GM20000 (cell line): ENCODE measurements around the gene IWS1.

Experiments
- DNase-seq: peaks from one replicate; pipeline ENCODE4 v3.0.0; 2012; ENCODE audit warnings: low spot score
- TF ChIP-seq, protein P1 (sequence below): IDR thresholded peaks from 2 replicates; pipeline ENCODE4 v1.5.1; 2012; ENCODE audit warnings: mild to moderate bottlenecking, control low read depth; ENCODE audit errors: extremely low read depth, missing control alignments

Gene IWS1

DNA sequence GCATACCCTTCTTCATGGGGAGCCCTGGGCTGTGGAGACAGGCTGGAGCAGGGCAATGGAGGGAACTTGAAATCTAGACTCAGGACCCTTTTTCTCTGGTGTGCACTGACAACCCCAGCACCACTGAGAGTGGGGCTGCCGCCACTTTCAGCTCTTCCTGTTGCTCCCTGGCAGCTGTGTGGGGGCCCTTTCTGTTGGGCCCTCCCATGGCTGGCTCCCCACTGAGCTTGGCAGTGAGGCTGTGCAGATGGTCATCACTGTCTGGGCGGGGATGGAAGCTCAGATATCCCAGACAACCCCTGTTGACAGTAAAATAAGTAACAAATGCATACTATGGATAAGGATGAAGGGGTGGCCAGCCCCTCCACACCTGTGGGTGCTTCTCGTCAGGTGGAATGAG lies 15.9 kb upstream of the IWS1 start:
- TF ChIP-seq, protein P1, sequence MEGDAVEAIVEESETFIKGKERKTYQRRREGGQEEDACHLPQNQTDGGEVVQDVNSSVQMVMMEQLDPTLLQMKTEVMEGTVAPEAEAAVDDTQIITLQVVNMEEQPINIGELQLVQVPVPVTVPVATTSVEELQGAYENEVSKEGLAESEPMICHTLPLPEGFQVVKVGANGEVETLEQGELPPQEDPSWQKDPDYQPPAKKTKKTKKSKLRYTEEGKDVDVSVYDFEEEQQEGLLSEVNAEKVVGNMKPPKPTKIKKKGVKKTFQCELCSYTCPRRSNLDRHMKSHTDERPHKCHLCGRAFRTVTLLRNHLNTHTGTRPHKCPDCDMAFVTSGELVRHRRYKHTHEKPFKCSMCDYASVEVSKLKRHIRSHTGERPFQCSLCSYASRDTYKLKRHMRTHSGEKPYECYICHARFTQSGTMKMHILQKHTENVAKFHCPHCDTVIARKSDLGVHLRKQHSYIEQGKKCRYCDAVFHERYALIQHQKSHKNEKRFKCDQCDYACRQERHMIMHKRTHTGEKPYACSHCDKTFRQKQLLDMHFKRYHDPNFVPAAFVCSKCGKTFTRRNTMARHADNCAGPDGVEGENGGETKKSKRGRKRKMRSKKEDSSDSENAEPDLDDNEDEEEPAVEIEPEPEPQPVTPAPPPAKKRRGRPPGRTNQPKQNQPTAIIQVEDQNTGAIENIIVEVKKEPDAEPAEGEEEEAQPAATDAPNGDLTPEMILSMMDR, result no peak
- no peak for DNase-seq

DNA sequence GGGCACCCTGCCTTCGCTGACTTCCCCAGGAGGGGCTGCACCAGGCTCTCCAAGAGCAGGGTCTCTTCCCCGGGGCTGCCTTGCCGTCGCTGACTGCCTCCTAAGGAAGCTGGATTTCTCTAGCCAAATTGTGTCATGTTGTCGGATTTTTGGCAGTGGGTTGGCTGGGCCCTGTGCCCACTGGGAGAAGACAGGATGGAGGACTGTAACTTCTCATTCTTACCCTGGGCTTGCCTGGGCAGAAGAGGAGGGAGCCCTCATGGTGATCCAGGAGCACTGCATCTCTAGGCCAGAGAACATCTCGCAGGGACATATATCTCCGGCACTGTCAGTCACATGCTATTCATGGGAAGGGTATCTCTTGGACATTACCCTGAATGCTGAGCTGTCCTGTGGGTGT lies 15.5 kb upstream of the IWS1 start:
- TF ChIP-seq, protein P1, result no peak
- no peak for DNase-seq

- DNase-seq, result no peak
- TF ChIP-seq, protein P1, result no peak
Measured at GRCh38 chr2:127537644-127538043, 11.4 kb upstream of the IWS1 start.

DNA sequence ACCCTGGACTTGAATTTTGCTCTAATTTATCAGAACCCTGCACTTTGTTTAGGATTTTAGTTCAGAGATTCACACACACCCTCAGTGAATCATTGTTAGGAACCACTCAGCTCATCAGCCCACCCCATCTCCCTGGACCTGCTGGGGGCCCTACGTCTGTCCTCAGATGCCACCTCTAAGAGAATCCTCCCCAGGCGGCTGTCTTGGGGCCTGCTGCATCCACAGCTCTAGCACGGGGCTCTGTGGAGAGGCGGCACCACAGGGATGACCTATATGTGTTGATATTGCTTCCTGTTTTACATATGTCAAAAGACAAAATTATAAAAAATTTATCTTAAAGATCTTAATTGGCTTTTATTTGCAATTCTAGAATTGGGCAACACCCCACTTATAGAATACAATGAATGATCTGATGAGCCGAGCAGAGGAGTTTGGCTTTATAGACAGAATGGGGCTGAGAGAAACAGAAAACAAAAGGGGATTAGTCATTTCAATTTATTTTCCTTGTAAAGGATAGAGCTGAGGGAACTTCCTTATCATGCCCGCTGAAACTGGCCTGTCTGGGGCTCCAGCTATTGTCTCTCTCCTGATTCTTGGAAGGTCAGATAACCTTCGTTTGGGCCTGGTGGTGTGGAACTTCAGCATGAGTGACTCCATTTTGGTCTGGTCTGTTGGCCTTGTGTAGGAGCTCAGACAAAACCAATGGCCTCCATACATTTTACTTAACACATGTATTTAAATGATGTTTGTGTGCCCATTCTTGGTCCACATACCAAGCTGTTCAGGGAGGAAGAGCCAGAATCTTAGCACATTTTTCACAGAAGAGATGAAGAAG lies 10.6 kb upstream of the IWS1 start:
- TF ChIP-seq, protein P1, result no peak

DNA sequence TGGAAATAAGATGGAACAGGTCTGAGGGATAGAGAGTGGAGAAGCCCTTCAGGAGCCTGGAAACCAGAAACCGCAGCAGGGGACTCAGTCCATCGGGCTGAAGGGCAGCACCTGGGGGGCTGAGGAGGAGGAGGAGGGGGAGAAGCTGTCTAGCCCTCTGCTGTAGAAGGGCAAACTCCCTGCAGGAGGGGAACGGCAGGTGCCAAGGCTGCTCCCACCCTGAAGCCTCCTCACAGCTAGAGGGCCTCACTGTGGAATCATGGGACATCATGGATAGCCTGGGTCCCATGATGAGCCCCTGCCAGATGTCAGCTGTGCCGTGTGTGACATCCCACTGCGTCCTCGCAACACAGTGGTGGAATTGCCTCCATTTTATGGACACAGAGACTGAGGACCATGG lies 9.6 kb upstream of the IWS1 start:
- TF ChIP-seq, protein P1, result no peak
- no peak for DNase-seq

More for the DNA sequence above, 10.6 kb upstream of the IWS1 start:
- no peak for DNase-seq

- TF ChIP-seq, protein P1, result no peak
- DNase-seq, result no peak
Measured at GRCh38 chr2:127535422-127535901, 9.2 kb upstream of the IWS1 start, which contains the start of gene MYO7B. MYO7B (plus strand) TSS chr2:127535683; CDS start chr2:127559723, 24,040 bp downstream.

- DNase-seq, result no peak
- TF ChIP-seq, protein P1, result no peak
Measured at GRCh38 chr2:127532296-127532695, 6.0 kb upstream of the IWS1 start.
